Medulla oblongata (tissue), 1 donor: ENCODE results near the gene ZMAT5.

ENCODE experiments used
- DNase-seq: peaks from one replicate; pipeline ENCODE4 v3.0.0-alpha.2; 2015; ENCODE audit errors: extremely low spot score

Gene ZMAT5

GRCh38 chr22:29753808-29754657 lies 12.8 kb downstream of the ZMAT5 start:
- DNase-seq, result no peak

- DNase-seq, result no peak
Observed at GRCh38 chr22:29751669-29752068, 15.1 kb downstream of the ZMAT5 start.

- no peak for DNase-seq
Observed at GRCh38 chr22:29750559-29751538, 16.0 kb downstream of the ZMAT5 start.

- no peak for DNase-seq
Observed at GRCh38 chr22:29750029-29750428, 16.8 kb downstream of the ZMAT5 start.

- no peak for DNase-seq
Observed at GRCh38 chr22:29748248-29748893, 18.4 kb downstream of the ZMAT5 start.

- DNase-seq, result no peak
Observed at GRCh38 chr22:29747832-29748231, 19.0 kb downstream of the ZMAT5 start.

- DNase-seq, result no peak
Observed at GRCh38 chr22:29744902-29745301, 21.9 kb downstream of the ZMAT5 start.

GRCh38 chr22:29742326-29742725 lies 24.5 kb downstream of the ZMAT5 start:
- no peak for DNase-seq

- no peak for DNase-seq
Observed at GRCh38 chr22:29741926-29742325, 24.9 kb downstream of the ZMAT5 start.

- DNase-seq, result no peak
Observed at GRCh38 chr22:29740216-29740615, 26.6 kb downstream of the ZMAT5 start.

- DNase-seq, result no peak
Observed at GRCh38 chr22:29739346-29739875, 27.4 kb downstream of the ZMAT5 start.

- no peak for DNase-seq
Observed at GRCh38 chr22:29738118-29738815, 28.5 kb downstream of the ZMAT5 start.

- DNase-seq, result peak; percentile 41
Observed at GRCh38 chr22:29737251-29738117, 29.3 kb downstream of the ZMAT5 start.

- no peak for DNase-seq
Observed at GRCh38 chr22:29735416-29735815, 31.4 kb downstream of the ZMAT5 start.

GRCh38 chr22:29734838-29735237 lies 32.0 kb downstream of the ZMAT5 start:
- no peak for DNase-seq

GRCh38 chr22:29734406-29734805 lies 32.4 kb downstream of the ZMAT5 start:
- no peak for DNase-seq

GRCh38 chr22:29733362-29734201 lies 33.2 kb downstream of the ZMAT5 start:
- no peak for DNase-seq

GRCh38 chr22:29732883-29733282 lies 33.9 kb downstream of the ZMAT5 start:
- DNase-seq, result no peak
